Medulla oblongata (tissue), 1 donor: ENCODE data around the gene PRKCE.
A peak's percentile ranks its signal among the peaks of the same experiment; 100 is the strongest.
"Not testable (repeated sequence)": the region's sequence is repeated elsewhere in the genome, so short reads cannot be mapped to it uniquely, and the experiment has no call there.

Experiments
- DNase-seq: peaks from one replicate; pipeline ENCODE4 v3.0.0-alpha.2; 2015; ENCODE audit errors: extremely low spot score

PRKCE gene

DNA sequence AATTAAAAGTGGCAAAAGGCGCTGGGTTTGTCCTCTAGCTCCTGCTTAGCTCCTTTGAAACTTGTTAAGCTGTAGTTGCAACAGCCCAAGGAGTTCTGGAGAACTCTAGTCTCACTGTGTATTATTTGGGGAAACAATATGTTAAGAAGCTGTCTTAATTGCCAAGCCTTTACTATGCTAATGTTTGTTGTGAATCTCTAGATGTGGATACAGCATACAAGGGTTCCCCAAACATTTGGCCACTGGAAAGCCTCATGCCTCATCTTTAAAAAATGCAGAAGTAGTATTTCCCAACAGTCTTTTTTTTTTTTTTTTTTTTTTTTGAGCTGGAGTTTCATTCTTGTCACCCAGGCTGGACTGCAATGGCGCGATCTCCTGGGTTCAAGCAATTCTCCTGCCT, 236.7 kb downstream of the PRKCE start:
- DNase-seq, result peak; percentile 40

DNA sequence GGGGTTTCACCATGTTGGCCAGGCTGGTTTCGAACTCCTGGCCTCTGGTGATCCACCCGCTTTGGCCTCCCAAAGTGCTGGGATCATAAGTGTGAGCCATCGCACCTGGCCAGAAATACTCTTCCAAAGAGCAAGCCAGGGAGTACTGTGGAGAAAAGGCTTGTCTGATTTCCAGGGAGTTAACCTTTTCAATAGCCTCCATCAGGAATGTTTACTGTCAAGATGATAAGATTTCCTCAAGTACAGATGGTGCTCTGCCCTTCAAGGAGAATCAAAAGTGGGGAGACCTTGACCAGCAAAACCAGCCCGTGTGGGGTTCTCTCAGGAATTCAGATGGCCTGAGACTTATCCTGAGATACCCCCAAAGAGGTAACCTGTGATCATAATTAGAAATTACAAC, 237.2 kb downstream of the PRKCE start:
- DNase-seq, result no peak

DNA sequence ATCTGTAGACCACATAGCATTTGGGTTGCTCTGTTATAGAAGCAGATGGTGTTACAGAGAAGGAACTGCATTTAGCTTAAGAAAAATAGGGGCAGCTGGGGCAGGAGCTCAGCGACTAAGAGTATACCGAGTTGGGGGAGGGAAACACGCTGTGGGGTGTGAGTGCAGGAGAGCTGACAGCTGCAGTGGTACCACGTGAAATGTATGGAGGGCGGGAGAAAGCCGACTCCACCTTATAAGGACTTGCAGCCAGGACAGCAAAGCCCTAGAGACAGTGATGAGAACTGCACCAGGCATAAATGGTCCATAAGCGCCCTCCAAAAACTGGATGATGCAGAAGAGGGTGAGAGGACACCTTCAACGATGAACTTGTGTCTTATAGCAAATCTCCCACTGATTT, 237.6 kb downstream of the PRKCE start:
- DNase-seq, result peak; percentile 33

DNA sequence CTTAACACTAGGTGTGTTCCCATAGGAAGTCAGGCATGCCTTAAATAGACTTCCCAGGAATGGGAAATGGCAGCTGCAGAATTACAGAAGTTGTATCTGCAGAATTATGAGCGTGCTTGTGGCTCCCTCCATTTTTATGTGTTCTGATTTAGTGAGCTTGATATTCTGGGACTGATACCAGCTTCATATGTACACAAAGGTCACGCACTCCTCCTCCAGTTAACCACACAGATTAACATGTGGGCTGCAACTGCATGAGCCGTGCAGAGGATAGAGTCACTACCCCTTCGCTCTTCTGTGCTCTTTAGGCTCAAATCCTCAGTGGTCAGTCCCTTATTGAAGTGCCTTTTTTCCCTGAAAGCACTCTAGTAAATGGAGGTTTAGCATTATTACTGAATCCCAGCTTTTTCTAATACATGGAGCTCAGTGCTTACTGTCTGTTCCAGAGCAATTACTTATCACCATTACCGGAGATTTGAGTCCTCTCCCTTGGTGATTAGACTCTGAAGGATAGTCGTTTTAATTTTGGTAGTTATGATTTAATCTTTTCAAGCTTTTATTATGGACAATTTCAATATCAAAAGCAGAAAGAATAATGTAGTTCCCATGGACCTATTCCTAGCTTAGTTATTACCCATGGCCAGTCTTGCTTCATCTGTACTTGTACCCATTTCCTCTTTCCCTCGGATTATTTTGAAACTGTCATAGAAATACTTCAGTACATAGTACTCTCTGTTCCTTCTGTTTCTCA, 238.3 kb downstream of the PRKCE start:
- peak; percentile 42 for DNase-seq

DNA sequence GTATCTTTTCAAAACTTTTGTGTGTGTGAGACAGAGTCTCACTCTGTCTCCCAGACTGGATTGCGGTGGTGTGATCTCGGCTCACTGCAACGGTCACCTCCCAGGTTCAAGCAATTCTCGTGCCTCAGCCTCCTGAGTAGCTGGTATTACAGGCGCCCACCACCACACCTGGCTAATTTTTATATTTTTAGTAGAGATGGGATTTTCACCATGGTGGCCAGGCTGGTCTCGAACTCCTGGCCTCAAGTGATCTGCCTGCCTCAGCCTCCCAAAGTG, 238.8 kb downstream of the PRKCE start:
- DNase-seq, result not testable (repeated sequence)

DNA sequence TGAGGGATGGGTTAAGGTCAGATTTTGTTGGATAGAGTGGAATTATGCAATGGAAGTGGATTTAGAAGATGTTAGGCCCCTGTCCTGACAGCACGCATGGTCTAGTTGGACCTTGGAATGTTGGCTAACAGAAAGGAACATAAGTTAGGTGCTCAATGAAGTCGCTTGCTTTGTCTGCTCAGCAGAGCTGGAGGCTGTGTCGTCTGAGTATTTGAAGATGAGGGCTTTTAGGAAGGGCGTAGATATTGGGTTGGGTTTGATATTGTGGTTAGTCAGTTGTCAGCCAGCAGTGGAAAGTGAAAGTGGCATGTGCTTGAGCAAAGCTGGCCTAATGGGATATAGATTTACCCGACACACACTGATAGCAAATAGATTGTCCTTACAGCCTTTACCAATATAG, 239.3 kb downstream of the PRKCE start:
- DNase-seq, result no peak

DNA sequence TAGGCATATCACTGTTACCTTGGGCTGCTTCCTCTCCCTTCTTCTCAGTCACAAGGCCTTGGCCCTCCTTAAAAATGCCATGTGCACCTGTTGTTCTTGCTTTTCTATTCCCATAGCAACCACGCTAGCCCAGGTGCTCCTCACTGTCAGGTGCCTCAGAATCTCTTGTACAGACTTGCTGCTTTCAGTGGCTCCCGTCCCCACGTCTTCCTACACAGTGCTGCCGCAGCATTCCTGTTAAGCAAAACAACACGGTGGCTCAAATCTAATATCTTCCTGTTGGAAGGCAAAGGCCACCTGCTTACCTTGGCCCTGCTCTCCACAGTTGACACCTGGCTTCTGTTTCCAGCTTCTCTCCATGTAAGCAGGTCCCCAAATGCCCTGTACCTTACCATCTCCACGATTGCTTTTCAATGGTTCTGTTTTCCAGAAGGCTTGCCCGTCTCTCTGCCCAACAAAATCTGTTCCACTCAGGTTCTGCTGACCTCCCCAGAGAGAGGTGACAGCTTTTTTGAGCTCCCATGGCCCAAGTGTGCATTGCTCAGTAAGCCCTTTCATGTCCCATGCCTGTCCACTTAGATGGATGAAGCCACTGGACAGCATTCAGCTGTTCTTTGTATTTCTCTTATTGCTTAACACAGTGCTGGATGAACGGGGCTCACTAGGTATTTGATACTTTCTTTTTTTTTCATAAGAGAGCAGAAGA, 240.4 kb downstream of the PRKCE start:
- DNase-seq, result peak; percentile 22

DNA sequence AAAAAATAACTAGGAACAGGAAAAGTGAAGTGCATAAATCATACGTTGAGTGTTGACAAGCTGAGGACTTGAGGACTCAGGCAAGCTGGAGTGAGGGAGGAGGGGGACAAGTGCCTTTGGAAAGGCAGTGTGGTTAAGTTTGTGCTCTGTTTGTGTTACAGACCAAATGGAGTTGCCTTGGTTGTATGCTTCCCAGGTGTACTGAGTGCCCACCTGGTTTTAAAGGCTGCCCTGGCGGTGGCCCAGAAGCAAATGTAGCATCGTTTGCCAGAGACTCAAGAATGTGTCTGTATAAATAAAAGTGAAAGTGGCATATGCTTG, 240.9 kb downstream of the PRKCE start:
- DNase-seq, result no peak

DNA sequence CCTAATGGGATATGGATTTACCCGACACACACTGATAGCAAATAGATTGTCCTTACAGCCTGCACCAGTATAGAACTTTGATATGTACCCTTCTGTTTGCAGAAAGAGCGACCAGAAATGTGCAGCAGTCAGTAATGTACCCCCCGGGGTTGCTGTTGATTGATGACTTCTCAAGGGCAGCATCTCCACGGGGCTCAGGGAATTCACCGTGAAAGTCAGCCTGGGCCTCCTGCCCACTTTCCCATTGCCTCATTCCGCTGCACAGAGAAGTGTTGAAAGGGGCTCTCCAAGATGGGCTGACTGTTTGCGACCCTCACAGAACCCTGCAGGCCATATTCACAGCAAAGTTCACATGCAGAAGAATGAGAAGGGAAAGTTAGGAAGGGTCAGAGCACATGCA, 241.3 kb downstream of the PRKCE start:
- peak; percentile 43 for DNase-seq

DNA sequence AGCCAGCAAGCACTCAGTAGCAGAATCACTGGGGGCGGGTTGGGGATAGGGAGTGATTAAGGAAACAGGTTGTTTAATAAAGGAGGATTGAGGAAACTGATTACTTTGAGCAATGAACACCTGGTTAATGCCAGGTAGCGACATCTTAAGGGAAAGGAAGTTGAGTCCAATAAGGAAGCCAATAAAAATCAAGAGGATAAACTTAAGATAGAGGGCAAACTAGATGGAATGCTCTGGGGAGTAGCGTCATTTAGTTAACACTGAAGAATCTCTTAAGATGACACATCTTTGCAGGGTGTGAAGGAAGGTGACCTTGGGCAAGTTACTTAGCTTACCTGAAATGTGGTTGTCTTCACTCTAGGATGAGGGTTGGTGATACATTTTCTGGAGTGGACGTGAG, 242.7 kb downstream of the PRKCE start:
- no peak for DNase-seq

DNA sequence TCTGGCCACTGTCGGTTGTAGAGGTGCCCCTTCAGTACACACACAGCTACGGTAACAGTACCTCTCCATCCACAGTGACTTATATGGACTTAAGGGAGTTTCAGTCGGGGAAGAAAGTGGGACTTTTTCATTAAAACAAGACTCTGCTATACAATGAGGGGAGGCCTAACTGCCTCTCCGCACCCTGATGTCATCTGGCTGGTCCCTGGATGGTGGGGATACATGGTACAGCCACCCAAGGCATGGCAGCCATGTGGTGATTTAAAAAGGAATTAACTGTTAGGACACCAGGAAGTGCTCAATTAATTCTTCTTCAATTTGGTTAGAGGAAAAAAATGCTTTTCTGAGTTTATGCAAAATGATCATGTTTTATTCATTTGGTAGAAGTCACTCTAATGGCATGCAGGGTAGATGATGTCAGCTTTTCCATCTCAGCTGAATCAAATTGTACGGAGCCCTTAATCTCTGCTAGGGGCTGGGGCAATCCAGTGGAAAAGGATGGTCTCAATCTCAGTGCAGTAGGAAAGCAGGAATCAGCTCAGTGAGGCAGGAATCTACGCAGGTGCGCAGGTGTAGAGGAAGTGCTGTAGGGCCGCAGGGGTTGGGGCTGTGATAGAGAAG, 243.9 kb downstream of the PRKCE start:
- DNase-seq, result no peak

DNA sequence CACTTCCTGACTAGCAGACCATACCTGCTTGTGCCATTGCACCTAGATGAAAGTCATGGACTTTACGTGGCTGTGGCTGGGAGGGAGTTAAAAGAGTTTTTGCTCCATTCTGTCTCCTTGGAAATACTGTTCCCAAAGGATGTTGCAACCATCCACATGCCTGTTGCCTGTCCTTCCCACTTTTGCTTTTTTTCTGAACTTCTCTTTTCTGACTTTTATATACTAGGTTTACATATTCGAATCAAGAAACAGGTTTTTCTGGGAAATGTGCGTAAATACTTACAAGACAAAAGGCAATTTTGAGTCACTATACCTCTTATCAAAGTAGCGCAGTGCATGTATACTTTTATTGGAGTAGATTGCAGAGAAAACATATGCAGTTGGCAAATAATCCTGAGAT, 244.8 kb downstream of the PRKCE start:
- no peak for DNase-seq

DNA sequence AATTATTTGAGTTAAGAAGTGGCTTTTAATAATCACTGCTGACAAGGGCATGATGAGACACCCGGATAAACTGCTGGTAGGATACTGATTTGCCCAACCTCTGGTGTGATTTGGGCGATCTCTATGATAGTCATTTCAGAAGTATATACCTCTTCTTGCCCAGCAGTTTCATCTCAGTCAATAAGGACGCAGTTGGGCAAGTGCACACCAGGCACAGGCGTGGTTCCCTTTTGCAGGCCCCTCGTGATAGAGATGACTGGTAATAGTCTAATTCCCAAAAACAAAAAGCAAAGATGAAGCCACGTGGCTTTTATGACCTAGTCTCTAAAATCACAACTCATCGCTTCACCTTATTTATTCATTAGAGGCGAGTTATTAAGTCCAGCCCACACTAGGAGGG, 246.4 kb downstream of the PRKCE start:
- peak; percentile 33 for DNase-seq

DNA sequence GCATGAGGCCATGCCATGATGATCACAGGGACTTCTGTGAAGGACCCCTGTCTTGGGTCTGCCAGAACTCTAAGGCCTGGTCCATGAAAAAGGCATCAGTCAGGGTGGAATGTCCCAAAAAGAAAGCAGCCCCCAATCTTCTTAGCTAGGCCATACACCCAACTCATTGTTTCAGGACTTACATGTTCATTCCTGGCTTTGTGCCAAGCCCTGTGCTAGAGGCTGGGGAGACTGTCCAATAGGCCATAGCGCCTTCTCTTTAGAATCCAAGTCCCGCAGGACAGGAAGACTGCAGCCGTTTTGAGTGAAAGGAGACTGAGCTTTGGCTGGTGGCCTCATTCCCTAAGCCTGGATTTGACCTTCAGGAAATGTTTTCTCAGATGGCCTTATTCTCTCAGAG, 247.3 kb downstream of the PRKCE start:
- DNase-seq, result no peak

DNA sequence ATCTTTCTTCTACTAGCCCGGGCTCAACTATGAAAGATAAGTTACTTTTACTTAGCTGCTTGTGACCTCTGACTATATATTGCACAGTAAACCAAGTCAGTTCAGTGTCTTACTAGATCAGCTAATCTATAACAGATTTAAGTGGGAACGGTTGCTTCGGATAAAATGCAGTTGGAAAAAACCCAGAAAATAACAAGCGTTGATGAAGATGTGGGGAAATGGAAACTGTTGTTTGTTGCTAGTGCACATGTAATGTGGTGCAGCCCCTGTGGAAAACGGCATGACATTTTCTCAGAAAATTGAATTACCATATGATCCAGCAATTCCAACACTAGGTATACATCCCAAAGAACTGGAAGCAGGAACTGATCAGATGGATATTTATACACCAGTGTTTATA, 248.5 kb downstream of the PRKCE start:
- no peak for DNase-seq

DNA sequence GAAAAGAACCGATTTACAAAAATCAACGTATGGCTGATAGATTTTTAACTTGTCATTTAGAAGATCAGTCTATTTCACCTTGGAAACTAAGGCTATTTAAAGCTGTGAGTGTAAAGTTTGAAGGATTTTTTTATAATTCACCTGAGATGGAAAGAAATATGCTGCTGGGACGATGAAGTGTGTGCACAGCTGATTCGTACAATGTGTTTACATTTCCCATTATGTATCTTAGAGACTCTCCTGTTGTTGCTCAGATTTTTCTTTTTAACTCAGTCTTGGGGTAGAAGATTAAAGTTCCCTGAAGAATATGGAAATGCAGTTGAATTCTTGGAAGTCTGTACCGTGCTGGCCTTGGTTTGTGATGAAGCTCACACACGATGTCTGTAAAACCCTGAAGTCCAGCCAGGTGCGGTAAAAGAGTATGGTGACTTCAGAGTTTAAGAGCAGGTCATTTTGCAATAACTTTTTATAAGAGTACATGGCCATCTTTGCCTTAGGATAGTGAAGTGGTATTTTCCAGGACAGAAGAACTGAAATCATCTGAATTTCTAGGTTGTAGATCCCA, 250.1 kb downstream of the PRKCE start:
- no peak for DNase-seq

DNA sequence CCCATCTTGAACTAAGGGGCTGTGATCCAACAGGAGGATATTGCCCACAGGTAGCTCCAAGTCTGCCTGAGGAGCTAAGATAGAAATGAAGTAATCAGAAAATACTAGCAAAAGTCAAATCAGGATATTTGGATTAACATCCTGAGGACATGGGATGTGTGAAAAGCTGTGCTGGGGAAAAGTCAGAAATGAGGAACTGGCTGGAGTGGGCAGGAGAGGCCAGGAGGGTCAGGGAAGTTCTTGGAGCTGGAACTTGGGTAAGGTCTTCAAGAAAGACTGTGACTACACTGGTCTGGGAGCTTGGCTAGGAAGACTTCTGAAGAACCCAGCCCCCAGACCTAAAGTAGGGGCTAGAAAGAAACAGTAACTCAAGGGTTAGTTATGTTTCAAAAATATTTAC, 250.9 kb downstream of the PRKCE start:
- no peak for DNase-seq

DNA sequence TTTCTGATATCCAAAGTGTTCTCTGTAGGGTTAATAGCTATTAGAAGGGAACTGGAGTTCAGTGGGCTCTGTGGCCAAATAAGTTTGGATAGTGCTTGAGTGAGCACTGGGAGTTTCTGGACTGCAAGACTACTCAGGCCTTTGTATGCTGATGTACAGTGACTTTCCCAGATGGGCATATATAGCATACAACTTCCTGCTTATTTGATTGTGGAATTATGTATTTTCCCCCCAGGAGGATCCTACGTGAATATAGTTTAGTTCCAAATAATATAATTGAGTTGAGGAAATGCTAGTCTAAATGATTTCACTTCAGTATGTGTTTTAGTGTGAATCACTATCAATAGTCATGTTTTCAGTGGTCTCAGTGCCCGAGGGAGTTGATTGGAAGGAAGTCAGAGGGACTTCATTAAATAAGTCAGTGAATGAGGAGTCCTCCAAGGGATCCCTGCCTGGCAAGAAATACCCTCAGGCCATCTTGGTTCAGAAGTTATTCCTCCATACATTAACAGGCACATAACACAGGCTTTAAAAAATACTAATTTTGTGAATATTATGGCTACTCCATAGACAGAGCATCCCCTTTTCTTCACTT, 251.4 kb downstream of the PRKCE start:
- DNase-seq, result no peak

DNA sequence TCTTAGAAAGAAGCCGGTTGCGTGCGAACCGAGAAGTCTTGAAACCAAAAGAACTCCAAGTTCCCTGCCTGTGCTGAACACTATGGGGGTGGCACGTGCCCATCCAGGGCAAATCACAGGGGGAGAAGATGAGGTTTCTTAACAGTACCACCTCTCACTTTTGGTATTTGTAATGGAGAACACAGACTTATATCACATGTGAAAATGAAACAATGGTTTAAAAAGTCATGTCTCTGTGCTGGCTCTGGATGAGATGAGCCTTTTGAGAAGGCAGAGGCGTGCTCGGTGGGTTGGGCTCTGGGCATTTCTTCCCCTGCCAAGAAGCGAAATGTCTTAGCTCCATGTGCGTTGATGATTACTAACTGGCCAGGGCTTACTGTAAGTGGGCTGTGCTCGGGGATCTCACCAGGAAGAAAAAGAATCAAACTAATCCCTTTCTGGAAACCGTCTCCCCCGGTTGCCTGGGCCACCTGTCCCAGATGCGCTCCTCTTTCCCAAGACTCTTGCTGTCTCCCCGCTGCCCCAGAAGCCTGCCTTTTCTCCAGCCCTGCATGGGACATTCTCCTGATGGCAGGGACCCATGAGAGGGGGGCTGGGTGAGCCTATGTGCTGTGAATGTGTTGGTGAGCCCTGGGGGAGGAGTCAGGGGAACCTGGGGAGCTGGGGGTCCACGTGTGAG, 252.9 kb downstream of the PRKCE start:
- DNase-seq, result peak; percentile 31

DNA sequence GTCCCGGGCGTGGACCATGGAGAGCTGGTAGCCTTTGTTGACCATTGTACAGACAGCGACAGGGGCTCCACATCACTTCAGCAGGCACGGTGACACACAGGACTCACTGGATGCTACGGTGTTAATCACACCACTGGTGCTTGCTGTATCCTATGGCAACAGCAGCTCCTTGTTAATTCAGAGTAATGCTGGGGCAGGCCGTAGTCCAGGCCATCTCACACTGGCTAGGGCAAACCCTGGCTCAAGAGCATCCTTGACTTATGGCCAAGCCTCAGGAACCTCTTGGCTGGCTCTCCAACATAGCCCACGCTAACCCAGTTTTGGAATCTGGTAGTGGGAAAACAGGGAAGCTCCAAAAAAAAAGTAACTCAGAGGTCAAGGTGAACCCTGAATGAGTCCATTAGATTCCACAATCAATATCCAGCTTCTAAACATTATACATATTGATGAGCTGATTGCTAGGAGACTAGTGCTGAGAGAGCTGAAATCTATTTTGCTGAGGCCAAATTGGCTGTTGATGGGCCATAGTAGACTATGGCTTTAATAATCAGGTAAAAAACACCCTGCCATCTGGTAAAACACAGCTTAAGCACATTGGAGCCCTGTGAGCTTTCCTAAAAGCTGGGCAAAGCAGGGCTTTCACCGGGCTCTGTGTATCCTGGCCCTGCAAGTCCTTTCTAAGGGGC, 253.6 kb downstream of the PRKCE start:
- peak; percentile 63 for DNase-seq

DNA sequence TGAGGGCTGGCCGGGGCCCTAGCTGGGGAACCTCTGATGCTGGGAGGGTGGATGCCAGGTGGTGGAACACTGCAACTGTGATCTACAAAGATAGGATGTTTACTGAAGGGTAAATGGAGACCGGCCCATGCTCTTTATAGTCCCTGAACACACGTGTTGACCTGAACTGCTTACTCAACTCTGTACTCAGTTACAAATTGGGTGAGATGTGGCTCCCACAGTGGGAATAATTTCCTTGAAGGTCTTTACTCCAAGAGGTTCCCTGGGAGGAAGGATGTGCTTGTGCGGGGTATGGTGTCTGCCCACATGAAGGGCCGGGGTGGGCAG, 254.1 kb downstream of the PRKCE start:
- no peak for DNase-seq

DNA sequence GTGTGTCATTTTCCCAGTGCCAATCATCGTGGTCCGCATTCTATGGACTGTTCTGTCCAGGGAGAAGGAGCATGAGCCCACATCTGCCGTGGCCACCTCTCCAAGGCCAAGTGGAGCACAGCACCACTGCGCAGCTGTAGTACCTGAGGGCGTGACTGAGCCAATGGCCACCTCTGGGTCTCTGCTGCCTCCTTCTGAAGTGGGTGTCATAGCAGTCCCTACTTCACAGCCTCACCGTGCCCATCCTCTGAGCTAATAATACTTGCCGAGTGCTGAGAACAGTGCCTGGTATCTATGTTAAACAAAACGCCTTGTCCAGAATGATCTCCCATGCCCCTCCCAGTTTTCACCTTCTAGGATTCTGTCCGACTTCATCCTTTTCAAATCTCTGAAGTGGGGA, 256.1 kb downstream of the PRKCE start:
- DNase-seq, result no peak
